Stomach (tissue), 4 donors: Measurements from ENCODE around the gene MIS12.

ENCODE experiments used
- EP300 ChIP-seq: sonication (generic); formaldehyde crosslinking; IDR thresholded peaks from one replicate; pipeline ENCODE4 v1.6.1; 2017; ENCODE audit warnings: antibody characterized with exemption
- TF ChIP-seq, protein P1 (sequence below), 7 experiments: fragments of 450-650 bp in 4 of 7; fragments of 200-600 bp in 3 of 7; sonication (generic) in 3 of 7; IDR thresholded peaks; one replicate each; pipeline ENCODE4 v1.5.1; 2016 to 2019; ENCODE audit warnings: antibody characterized with exemption in 7 of 7, control low read depth in 2 of 7, mild to moderate bottlenecking in 1 of 7

- TF ChIP-seq, protein P1, sequence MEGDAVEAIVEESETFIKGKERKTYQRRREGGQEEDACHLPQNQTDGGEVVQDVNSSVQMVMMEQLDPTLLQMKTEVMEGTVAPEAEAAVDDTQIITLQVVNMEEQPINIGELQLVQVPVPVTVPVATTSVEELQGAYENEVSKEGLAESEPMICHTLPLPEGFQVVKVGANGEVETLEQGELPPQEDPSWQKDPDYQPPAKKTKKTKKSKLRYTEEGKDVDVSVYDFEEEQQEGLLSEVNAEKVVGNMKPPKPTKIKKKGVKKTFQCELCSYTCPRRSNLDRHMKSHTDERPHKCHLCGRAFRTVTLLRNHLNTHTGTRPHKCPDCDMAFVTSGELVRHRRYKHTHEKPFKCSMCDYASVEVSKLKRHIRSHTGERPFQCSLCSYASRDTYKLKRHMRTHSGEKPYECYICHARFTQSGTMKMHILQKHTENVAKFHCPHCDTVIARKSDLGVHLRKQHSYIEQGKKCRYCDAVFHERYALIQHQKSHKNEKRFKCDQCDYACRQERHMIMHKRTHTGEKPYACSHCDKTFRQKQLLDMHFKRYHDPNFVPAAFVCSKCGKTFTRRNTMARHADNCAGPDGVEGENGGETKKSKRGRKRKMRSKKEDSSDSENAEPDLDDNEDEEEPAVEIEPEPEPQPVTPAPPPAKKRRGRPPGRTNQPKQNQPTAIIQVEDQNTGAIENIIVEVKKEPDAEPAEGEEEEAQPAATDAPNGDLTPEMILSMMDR (IDR thresholded peaks at IDR 0.05): no peak
- no peak for TF ChIP-seq EP300
Measured at GRCh38 chr17:5539286-5539685, 52.9 kb downstream of the MIS12 start.
